Peyer's patch (tissue), 4 donors: ENCODE measurements around the gene C5orf22. TPM values are rescaled to one million over a fixed set of nuclear protein-coding genes. Genes with fewer than 3 reads are reported as not detected.

ENCODE experiments used
- DNase-seq, 3 donors: peaks; one replicate each; pipeline ENCODE4 v3.0.0-alpha.2; 2017 to 2019
- H3K27ac ChIP-seq, 4 donors: fragments of 200-600 bp; sonication (generic); one replicate each; pipeline ENCODE4 v1.5.1; 2016 to 2019
- H3K27me3 ChIP-seq, 2 donors: fragments of 200-600 bp; sonication (generic); one replicate each; pipeline ENCODE4 v1.5.1; 2019
- H3K36me3 ChIP-seq, 3 donors: fragments of 200-600 bp; sonication (generic); one replicate each; pipeline ENCODE4 v1.5.1; 2016 to 2019
- H3K4me1 ChIP-seq, 4 donors: fragments of 200-600 bp; sonication (generic); one replicate each; pipeline ENCODE4 v1.5.1; 2016 to 2019
- H3K4me3 ChIP-seq, 4 donors: fragments of 200-600 bp; sonication (generic); 1 replicate in 3 of 4; 2 replicates in 1 of 4; pipeline ENCODE4 v1.5.1; 2016 to 2019; ENCODE audit warnings: mild to moderate bottlenecking in 1 of 4
- H3K9me3 ChIP-seq, 4 donors: fragments of 200-600 bp; sonication (generic); one replicate each; pipeline ENCODE4 v1.5.1; 2016 to 2019; ENCODE audit warnings: mild to moderate bottlenecking in 1 of 4
- POLR2A ChIP-seq, 2 donors: fragments of 450-650 bp; IDR thresholded peaks; one replicate each; pipeline ENCODE4 v1.5.1; 2017; ENCODE audit warnings: antibody characterized with exemption in 2 of 2, mild to moderate bottlenecking in 2 of 2, moderate library complexity in 2 of 2
- total RNA-seq, 4 donors: library from RNA; depleted of rRNA; stranded (reverse); fragments of >200 nt; gene quantifications; one replicate each; pipeline ENCODE4 v1.1.0, GENCODE V29; 2016
- TF ChIP-seq, protein P1 (sequence below), 6 experiments: fragments of 450-650 bp in 4 of 6; fragments of 200-600 bp in 2 of 6; sonication (generic) in 1 of 6; IDR thresholded peaks; one replicate each; pipeline ENCODE4 v1.5.1; 2017 to 2019; ENCODE audit warnings: antibody characterized with exemption in 6 of 6, mild to moderate bottlenecking in 3 of 6, moderate library complexity in 1 of 6

Gene C5orf22
- total RNA-seq, 4 donors from 2014 or later: 5.5 to 29.7 (median 13.5) TPM

DNA sequence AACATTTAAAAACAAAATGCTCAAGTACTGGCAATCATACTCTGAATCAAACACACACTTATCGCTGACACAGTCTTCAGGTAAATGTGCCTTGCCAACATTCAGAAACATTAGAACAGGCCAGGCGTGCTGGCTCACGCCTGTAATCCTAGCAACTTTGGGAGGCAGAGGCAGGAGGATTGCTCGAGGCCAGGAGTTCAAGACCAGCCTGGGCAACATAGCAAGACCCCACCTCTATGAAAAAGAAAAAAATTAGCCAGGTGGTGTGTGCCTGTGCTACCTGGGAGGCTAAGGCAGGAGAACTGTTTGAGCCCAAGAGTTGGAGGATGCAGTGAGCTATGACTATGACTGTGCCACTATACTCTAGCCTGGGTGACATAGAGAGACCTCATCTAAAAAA lies 20.8 kb upstream of the C5orf22 start:
- H3K4me3 ChIP-seq: no peak overlapping the region
- peaks cover 0 to 92% (median 0%) of the 10 kb centered on the region in 3 donors for H3K36me3 ChIP-seq
- no peak for TF ChIP-seq POLR2A (IDR thresholded peaks at IDR 0.05)
- no peaks in the 10 kb centered on the region for H3K27me3 ChIP-seq
- H3K27ac ChIP-seq: no peak overlapping the region
- no peaks in the 10 kb centered on the region for H3K9me3 ChIP-seq
- H3K4me1 ChIP-seq: no peaks in the 10 kb centered on the region
- no peak for DNase-seq

DNA sequence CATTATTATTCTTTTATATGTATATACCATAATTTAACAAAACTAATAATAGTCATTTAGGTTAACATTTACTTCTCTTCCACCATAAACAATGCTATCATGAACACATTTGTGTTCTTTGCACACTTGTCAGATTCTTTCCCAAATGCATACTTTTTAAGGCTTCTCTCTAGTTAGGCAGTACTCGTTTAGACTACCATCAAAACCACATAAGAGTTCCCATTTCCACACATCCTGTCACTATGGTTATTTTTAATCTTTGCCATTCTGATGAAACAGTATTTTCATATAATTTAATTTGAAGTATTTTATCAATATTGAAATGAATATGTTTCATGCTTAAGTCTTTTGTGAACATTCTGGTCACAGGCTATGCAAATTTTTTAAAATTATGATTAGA lies 15.3 kb upstream of the C5orf22 start:
- Histone ChIP-seq H3K4me1 (no peaks in the 10 kb centered on the region), H3K36me3 (peaks cover 0 to 58% (median 0%) of the 10 kb centered on the region in 3 donors)
- TF ChIP-seq, protein P1, sequence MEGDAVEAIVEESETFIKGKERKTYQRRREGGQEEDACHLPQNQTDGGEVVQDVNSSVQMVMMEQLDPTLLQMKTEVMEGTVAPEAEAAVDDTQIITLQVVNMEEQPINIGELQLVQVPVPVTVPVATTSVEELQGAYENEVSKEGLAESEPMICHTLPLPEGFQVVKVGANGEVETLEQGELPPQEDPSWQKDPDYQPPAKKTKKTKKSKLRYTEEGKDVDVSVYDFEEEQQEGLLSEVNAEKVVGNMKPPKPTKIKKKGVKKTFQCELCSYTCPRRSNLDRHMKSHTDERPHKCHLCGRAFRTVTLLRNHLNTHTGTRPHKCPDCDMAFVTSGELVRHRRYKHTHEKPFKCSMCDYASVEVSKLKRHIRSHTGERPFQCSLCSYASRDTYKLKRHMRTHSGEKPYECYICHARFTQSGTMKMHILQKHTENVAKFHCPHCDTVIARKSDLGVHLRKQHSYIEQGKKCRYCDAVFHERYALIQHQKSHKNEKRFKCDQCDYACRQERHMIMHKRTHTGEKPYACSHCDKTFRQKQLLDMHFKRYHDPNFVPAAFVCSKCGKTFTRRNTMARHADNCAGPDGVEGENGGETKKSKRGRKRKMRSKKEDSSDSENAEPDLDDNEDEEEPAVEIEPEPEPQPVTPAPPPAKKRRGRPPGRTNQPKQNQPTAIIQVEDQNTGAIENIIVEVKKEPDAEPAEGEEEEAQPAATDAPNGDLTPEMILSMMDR (IDR thresholded peaks at IDR 0.05): no peak
- TF ChIP-seq POLR2A (IDR thresholded peaks at IDR 0.05): no peak

DNA sequence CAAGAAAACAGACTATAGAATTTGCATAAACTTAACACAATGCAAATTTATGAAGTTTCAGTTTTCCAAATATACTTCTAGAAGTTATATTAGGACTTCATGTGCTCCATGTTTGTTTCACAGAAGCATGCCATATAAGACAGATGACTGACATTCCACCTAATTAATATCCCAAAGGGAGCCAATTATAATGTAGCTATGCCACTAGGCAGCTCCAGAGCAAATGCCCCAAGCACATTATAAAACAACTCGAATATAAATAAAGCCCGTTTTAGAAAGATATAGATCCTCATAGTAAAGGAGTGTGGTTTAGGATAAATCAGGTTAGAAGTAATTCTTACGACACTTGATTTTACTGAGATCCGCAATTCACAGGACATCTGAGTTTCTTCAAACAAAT lies 9.1 kb upstream of the C5orf22 start:
- H3K4me1 ChIP-seq: no peaks in the 10 kb centered on the region
- no peak for DNase-seq
- no peaks in the 10 kb centered on the region for H3K27me3 ChIP-seq
- H3K9me3 ChIP-seq: no peaks in the 10 kb centered on the region
- H3K36me3 ChIP-seq: peaks cover 0 to 65% (median 0%) of the 10 kb centered on the region in 3 donors
- TF ChIP-seq, protein P1 (IDR thresholded peaks at IDR 0.05): no peak
- no peak for TF ChIP-seq POLR2A (IDR thresholded peaks at IDR 0.05)
- no peak overlapping the region for H3K4me3 ChIP-seq
- H3K27ac ChIP-seq: no peak overlapping the region

More for the DNA sequence above, 15.3 kb upstream of the C5orf22 start:
- Histone ChIP-seq H3K27ac (no peak overlapping the region), H3K27me3 (no peaks in the 10 kb centered on the region), H3K4me3 (no peak overlapping the region), H3K9me3 (no peaks in the 10 kb centered on the region)
- DNase-seq: no peak

DNA sequence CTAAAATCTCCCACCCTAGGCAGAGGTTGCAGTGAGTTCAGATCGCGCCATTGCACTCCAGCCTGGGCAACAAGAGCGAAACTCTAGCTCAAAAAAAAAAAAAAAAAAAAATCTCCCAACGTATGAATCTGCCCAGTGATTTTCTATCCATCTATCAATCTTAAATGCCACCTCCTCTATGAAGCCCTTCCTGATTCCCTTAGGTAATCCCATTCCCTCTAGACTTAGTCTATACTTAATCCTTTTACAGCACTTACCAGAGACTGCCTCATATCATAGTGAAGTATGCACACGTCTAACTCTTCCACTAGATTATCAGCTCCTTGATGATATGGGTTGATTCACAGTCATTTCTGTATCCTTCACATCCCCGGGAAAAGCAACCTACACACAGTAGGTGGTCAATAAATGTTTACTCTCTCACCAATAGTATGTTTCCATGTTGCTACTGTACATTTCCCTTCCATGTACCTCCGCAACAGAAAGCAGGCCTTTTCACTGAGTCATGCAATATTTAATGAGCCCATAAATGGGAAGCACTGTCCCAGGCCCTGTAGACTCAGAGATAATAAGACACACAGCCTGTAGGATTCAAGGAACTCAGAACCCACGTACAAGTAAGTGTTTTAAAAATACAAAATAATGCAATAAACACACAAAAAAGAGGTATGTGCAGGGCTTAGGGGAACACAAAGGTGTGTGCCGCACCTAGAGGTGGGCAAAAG lies 1.4 kb upstream of the C5orf22 start:
- H3K9me3 ChIP-seq: no peaks in the 10 kb centered on the region
- peaks cover 0 to 27% (median 7%) of the 10 kb centered on the region in 4 donors for H3K4me1 ChIP-seq
- no peak for DNase-seq
- TF ChIP-seq POLR2A (IDR thresholded peaks at IDR 0.05): no peak
- TF ChIP-seq, protein P1 (IDR thresholded peaks at IDR 0.05): no peak
- H3K27ac ChIP-seq: no peak overlapping the region
- H3K27me3 ChIP-seq: no peaks in the 10 kb centered on the region
- H3K4me3 ChIP-seq: peak overlapping the region; percentile 72 to 92 (median 79)
- peaks cover 0 to 47% (median 0%) of the 10 kb centered on the region in 3 donors for H3K36me3 ChIP-seq

DNA sequence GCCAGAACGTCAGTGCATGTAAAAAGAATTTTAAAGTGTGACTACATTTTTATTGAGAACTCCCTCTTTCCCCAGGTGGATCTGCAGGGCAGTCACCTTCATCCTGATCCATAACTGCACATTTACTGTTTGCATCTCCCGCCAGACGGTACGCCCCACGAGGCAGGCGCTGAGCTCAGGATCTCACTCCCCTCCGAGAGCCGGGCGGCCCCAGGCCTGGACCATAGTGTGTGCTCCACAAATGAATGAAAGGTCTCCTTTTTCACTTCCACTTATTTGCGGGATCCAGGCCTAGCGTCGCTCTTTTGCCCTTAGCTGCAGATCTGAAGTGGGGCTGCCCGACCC lies 586 bp upstream of the C5orf22 start:
- H3K27ac ChIP-seq: peak overlapping the region; percentile 45 to 81 (median 78)
- peak in 1 of 3 donors; percentile 28 for DNase-seq
- H3K27me3 ChIP-seq: no peaks in the 10 kb centered on the region
- H3K9me3 ChIP-seq: no peaks in the 10 kb centered on the region
- H3K36me3 ChIP-seq: peaks cover 0 to 47% (median 0%) of the 10 kb centered on the region in 3 donors
- H3K4me3 ChIP-seq: peak overlapping the region; percentile 72 to 92 (median 79)
- H3K4me1 ChIP-seq: peaks cover 0 to 27% (median 7%) of the 10 kb centered on the region in 4 donors
- TF ChIP-seq, protein P1 (IDR thresholded peaks at IDR 0.05): no peak

DNA sequence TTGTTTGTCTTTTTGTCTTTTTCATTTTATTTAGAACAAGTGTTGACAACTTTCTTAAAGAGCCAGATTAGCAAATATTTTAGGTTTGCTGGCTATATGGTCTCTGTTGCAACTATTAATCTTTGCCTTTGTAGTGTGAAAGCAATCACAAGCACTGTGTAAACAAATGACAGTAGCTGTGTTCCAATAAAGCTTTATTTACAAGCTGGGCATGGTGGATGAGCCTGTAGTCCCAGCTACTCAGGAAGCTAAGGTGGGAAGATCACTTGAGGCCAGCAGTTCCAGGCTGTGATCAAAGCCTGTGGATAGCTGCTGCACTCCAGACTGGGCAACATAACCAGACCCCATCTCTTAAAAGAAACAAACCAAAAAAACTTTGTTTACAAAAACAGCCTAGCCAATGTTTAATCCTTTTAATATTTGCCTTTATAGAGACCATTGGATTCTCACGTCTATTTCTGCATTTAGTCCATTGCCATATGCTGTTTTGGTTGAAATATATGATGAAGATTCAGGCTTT lies 2.5 kb downstream of the C5orf22 start:
- H3K36me3 ChIP-seq: peaks cover 0 to 44% (median 0%) of the 10 kb centered on the region in 3 donors

More for the DNA sequence above, 2.5 kb downstream of the C5orf22 start:
- no peak for DNase-seq
- TF ChIP-seq POLR2A (IDR thresholded peaks at IDR 0.05): no peak
- TF ChIP-seq, protein P1 (IDR thresholded peaks at IDR 0.05): no peak
- H3K27ac ChIP-seq: no peak overlapping the region
- H3K9me3 ChIP-seq: no peaks in the 10 kb centered on the region
- peaks cover 0 to 27% (median 7%) of the 10 kb centered on the region in 4 donors for H3K4me1 ChIP-seq
- no peaks in the 10 kb centered on the region for H3K27me3 ChIP-seq
- H3K4me3 ChIP-seq: no peak overlapping the region
